LNCaP clone FGC (cell line): ENCODE results near the gene RAD51B.
"Not testable (repeated sequence)": the region's sequence is repeated elsewhere in the genome, so short reads cannot be mapped to it uniquely, and the experiment has no call there.

Experiments
- DNase-seq: peaks from one replicate; pipeline ENCODE4 v3.0.0-alpha.2; 2011; ENCODE audit warnings: low read depth
- H3K4me3 ChIP-seq: 2 replicates; pipeline ENCODE4 v1.5.1; 2011; ENCODE audit warnings: mild to moderate bottlenecking, low read depth, low read length, control low read depth
- CTCF ChIP-seq: IDR thresholded peaks from 2 replicates; pipeline ENCODE4 v1.5.1; 2012; ENCODE audit warnings: mild to moderate bottlenecking; ENCODE audit not compliant: control insufficient read depth, insufficient read depth; ENCODE audit errors: extremely low read depth

The RAD51B gene

GRCh38 chr14:68295316-68295816 lies 475.8 kb downstream of the RAD51B start:
- H3K4me3 ChIP-seq: no peak overlapping the region
- no peak for DNase-seq
- no peak for TF ChIP-seq CTCF

GRCh38 chr14:68297039-68297438 lies 477.5 kb downstream of the RAD51B start:
- no peak for TF ChIP-seq CTCF
- H3K4me3 ChIP-seq: no peak overlapping the region
- DNase-seq: no peak

GRCh38 chr14:68297876-68298468 lies 478.4 kb downstream of the RAD51B start:
- H3K4me3 ChIP-seq: no peak overlapping the region
- TF ChIP-seq CTCF: no peak
- DNase-seq: no peak

- DNase-seq: no peak
- no peak overlapping the region for H3K4me3 ChIP-seq
- TF ChIP-seq CTCF: no peak
These were observed 481.0 kb downstream of the RAD51B start for GRCh38 chr14:68300608-68301007.

GRCh38 chr14:68301219-68301618 lies 481.6 kb downstream of the RAD51B start:
- DNase-seq: no peak
- no peak overlapping the region for H3K4me3 ChIP-seq
- TF ChIP-seq CTCF: no peak

GRCh38 chr14:68302938-68303337 lies 483.4 kb downstream of the RAD51B start:
- DNase-seq, H3K4me3 ChIP-seq: not testable (repeated sequence)

- no peak for DNase-seq
- H3K4me3 ChIP-seq: no peak overlapping the region
- no peak for TF ChIP-seq CTCF
These were observed 486.2 kb downstream of the RAD51B start for GRCh38 chr14:68305738-68306137.
